Neural progenitor cell (in vitro differentiated cells): ENCODE data around the gene HSPA4. TPM values are rescaled to one million over a fixed set of nuclear protein-coding genes. Genes with fewer than 3 reads are reported as not detected.

Experiments used
- DNase-seq: peaks from one replicate; pipeline ENCODE4 v3.0.0-alpha.2; 2016; ENCODE audit warnings: low spot score
- H2AFZ ChIP-seq: fragments of 200-600 bp; sonication (generic); replicated peaks from 2 replicates; pipeline ENCODE4 v1.6.1; 2016; ENCODE audit warnings: antibody characterized with exemption
- H3F3A ChIP-seq: fragments of 200-600 bp; sonication (generic); 2 replicates; pipeline ENCODE4 v1.6.1; 2016; ENCODE audit warnings: antibody characterized with exemption, low read depth
- H3K27ac ChIP-seq: fragments of 200-600 bp; sonication (generic); 2 replicates; pipeline ENCODE4 v1.5.1; 2016; ENCODE audit warnings: mild to moderate bottlenecking
- H3K27me3 ChIP-seq: fragments of 200-600 bp; sonication (generic); 2 replicates; pipeline ENCODE4 v1.6.1; 2016; ENCODE audit warnings: mild to moderate bottlenecking, moderate library complexity
- H3K36me3 ChIP-seq: fragments of 200-600 bp; sonication (generic); 2 replicates; pipeline ENCODE4 v1.5.1; 2016
- H3K4me1 ChIP-seq: fragments of 200-600 bp; sonication (generic); 2 replicates; pipeline ENCODE4 v1.6.1; 2016; ENCODE audit warnings: mixed run types
- H3K4me2 ChIP-seq: fragments of 200-600 bp; sonication (generic); 2 replicates; pipeline ENCODE4 v1.6.1; 2016
- H3K4me3 ChIP-seq: fragments of 200-600 bp; sonication (generic); 2 replicates; pipeline ENCODE4 v1.5.1; 2016
- H3K79me2 ChIP-seq: fragments of 200-600 bp; sonication (generic); 2 replicates; pipeline ENCODE4 v1.6.1; 2016; ENCODE audit warnings: low read depth
- H3K9ac ChIP-seq: fragments of 200-600 bp; sonication (generic); 2 replicates; pipeline ENCODE4 v1.6.1; 2016
- H3K9me3 ChIP-seq: fragments of 200-600 bp; sonication (generic); 2 replicates; pipeline ENCODE4 v1.5.1; 2016; ENCODE audit warnings: low read depth
- H4K20me1 ChIP-seq: fragments of 200-600 bp; sonication (generic); 2 replicates; pipeline ENCODE4 v1.6.1; 2016; ENCODE audit warnings: low read depth
- H3K27ac Mint-ChIP-seq: 3 replicates; pipeline ENCODE4 v1.8.0; 2021; ENCODE audit warnings: mixed read lengths
- H3K27me3 Mint-ChIP-seq: 2 replicates; pipeline ENCODE4 v1.8.0; 2022; ENCODE audit warnings: low read depth, mild to moderate bottlenecking, inconsistent platforms, moderate library complexity, mixed read lengths; ENCODE audit not compliant: insufficient read depth
- H3K36me3 Mint-ChIP-seq: 3 replicates; pipeline ENCODE4 v1.8.0; 2021; ENCODE audit warnings: mixed read lengths
- H3K4me1 Mint-ChIP-seq: 3 replicates; pipeline ENCODE4 v1.8.0; 2021; ENCODE audit warnings: mixed read lengths
- H3K4me3 Mint-ChIP-seq: 3 replicates; pipeline ENCODE4 v1.8.0; 2021; ENCODE audit warnings: mild to moderate bottlenecking, moderate library complexity, mixed read lengths
- H3K9me3 Mint-ChIP-seq: 3 replicates; pipeline ENCODE4 v1.8.0; 2020; ENCODE audit warnings: mixed read lengths
- EZH2 ChIP-seq: fragments of 200-600 bp; sonication (generic); IDR thresholded peaks from 2 replicates; pipeline ENCODE4 v1.6.1; 2017; ENCODE audit warnings: antibody characterized with exemption, mild to moderate bottlenecking, moderate library complexity
- EZH2phosphoT487 ChIP-seq: fragments of 200-600 bp; sonication (generic); IDR thresholded peaks from 2 replicates; pipeline ENCODE4 v1.6.1; 2017; ENCODE audit warnings: antibody characterized with exemption
- total RNA-seq: library from RNA; depleted of rRNA; stranded (reverse); fragments of >200 nt; gene quantifications from 2 replicates; pipeline ENCODE4 v1.2.3, GENCODE V29; 2015; ENCODE audit warnings: low replicate concordance
- TF ChIP-seq, protein P1 (sequence below): fragments of 200-600 bp; sonication (generic); IDR thresholded peaks from 2 replicates; pipeline ENCODE4 v1.5.1; 2017; ENCODE audit warnings: antibody characterized with exemption, mild to moderate bottlenecking

The HSPA4 gene
- total RNA-seq, 1 donor from 2014 or later, result 232 TPM

GRCh38 chr5:133124891-133125290 is 73.1 kb downstream of the HSPA4 start:
- Histone ChIP-seq H3K27ac (no peak overlapping the region), H3K4me1 (no peaks in the 10 kb centered on the region), H3K27me3 (no peaks in the 10 kb centered on the region), H3F3A (no peaks in the 10 kb centered on the region), H3K36me3 (no peaks in the 10 kb centered on the region), H3K79me2 (no peaks in the 10 kb centered on the region), H3K9ac (no peak overlapping the region), H2AFZ (no peak overlapping the region), H3K4me2 (no peak overlapping the region), H4K20me1 (no peaks in the 10 kb centered on the region), H3K4me3 (no peak overlapping the region), H3K9me3 (no peaks in the 10 kb centered on the region)
- TF ChIP-seq EZH2phosphoT487 (no peak), EZH2 (no peak)
- TF ChIP-seq, protein P1, sequence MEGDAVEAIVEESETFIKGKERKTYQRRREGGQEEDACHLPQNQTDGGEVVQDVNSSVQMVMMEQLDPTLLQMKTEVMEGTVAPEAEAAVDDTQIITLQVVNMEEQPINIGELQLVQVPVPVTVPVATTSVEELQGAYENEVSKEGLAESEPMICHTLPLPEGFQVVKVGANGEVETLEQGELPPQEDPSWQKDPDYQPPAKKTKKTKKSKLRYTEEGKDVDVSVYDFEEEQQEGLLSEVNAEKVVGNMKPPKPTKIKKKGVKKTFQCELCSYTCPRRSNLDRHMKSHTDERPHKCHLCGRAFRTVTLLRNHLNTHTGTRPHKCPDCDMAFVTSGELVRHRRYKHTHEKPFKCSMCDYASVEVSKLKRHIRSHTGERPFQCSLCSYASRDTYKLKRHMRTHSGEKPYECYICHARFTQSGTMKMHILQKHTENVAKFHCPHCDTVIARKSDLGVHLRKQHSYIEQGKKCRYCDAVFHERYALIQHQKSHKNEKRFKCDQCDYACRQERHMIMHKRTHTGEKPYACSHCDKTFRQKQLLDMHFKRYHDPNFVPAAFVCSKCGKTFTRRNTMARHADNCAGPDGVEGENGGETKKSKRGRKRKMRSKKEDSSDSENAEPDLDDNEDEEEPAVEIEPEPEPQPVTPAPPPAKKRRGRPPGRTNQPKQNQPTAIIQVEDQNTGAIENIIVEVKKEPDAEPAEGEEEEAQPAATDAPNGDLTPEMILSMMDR, result no peak
- H3K27me3 Mint-ChIP-seq, result peaks cover 5% of the 10 kb centered on the region
- no peak overlapping the region for H3K27ac Mint-ChIP-seq
- H3K36me3 Mint-ChIP-seq, result no peaks in the 10 kb centered on the region
- H3K4me1 Mint-ChIP-seq, result peaks cover 2% of the 10 kb centered on the region
- H3K4me3 Mint-ChIP-seq, result no peak overlapping the region
- no peak for DNase-seq
- H3K9me3 Mint-ChIP-seq, result no peaks in the 10 kb centered on the region

- H3K4me1 ChIP-seq, result no peaks in the 10 kb centered on the region
- H3K9me3 ChIP-seq, result no peaks in the 10 kb centered on the region
- H3K27me3 ChIP-seq, result no peaks in the 10 kb centered on the region
- no peaks in the 10 kb centered on the region for H4K20me1 ChIP-seq
- no peaks in the 10 kb centered on the region for H3K36me3 Mint-ChIP-seq
- H3F3A ChIP-seq, result no peaks in the 10 kb centered on the region
- no peak for DNase-seq
- no peak overlapping the region for H2AFZ ChIP-seq
- no peak for TF ChIP-seq EZH2
- no peak for TF ChIP-seq EZH2phosphoT487
- TF ChIP-seq, protein P1, result no peak
- H3K36me3 ChIP-seq, result no peaks in the 10 kb centered on the region
- H3K4me1 Mint-ChIP-seq, result peaks cover 2% of the 10 kb centered on the region
- H3K9me3 Mint-ChIP-seq, result no peaks in the 10 kb centered on the region
- H3K4me3 Mint-ChIP-seq, result no peak overlapping the region
- no peak overlapping the region for H3K27ac Mint-ChIP-seq
- no peak overlapping the region for H3K9ac ChIP-seq
- H3K27me3 Mint-ChIP-seq, result peaks cover 4% of the 10 kb centered on the region
- H3K27ac ChIP-seq, result no peak overlapping the region
- no peak overlapping the region for H3K4me3 ChIP-seq
- H3K4me2 ChIP-seq, result no peak overlapping the region
- H3K79me2 ChIP-seq, result no peaks in the 10 kb centered on the region
Measured at GRCh38 chr5:133128066-133128465, 76.3 kb downstream of the HSPA4 start.

DNA sequence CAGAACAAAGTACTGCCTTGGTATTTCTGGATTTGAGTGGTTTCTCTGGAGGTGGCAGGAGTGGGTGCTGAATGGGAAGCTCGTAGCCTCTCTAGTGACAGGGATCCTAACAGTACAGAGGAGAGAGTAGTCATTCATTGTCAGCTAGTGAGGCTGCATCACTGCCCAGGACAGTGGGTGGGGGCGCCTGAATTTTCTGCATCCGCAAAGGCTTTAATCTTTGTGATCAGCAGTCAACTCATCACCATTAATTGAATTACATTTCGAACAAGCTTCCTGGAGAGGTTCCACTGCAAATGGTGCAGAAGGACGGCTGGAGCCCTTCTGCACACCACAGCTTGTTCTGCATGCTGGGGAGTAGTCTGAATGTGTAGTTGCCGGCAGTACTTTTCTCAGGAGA is 77.5 kb downstream of the HSPA4 start:
- Histone ChIP-seq H3K4me2 (no peak overlapping the region), H3K27ac (no peak overlapping the region), H3K27me3 (no peaks in the 10 kb centered on the region), H3F3A (no peaks in the 10 kb centered on the region), H3K9ac (no peak overlapping the region), H3K9me3 (no peaks in the 10 kb centered on the region), H3K79me2 (no peaks in the 10 kb centered on the region), H3K4me1 (no peaks in the 10 kb centered on the region), H2AFZ (no peak overlapping the region), H3K4me3 (no peak overlapping the region), H4K20me1 (no peaks in the 10 kb centered on the region), H3K36me3 (no peaks in the 10 kb centered on the region)
- Mint-ChIP-seq H3K9me3 (no peaks in the 10 kb centered on the region), H3K27ac (no peak overlapping the region), H3K27me3 (peaks cover 2% of the 10 kb centered on the region), H3K4me1 (peaks cover 2% of the 10 kb centered on the region), H3K36me3 (no peaks in the 10 kb centered on the region), H3K4me3 (no peak overlapping the region)
- DNase-seq, result no peak
- TF ChIP-seq EZH2, result no peak
- TF ChIP-seq, protein P1, result no peak
- no peak for TF ChIP-seq EZH2phosphoT487

- no peak overlapping the region for H3K4me3 ChIP-seq
- no peaks in the 10 kb centered on the region for H4K20me1 ChIP-seq
- no peak overlapping the region for H3K27ac ChIP-seq
- H3K4me1 Mint-ChIP-seq, result peaks cover 2% of the 10 kb centered on the region
- H3K27ac Mint-ChIP-seq, result no peak overlapping the region
- no peak overlapping the region for H3K4me3 Mint-ChIP-seq
- TF ChIP-seq EZH2 (no peak), EZH2phosphoT487 (no peak)
- TF ChIP-seq, protein P1, result no peak
- H3K4me1 ChIP-seq, result no peaks in the 10 kb centered on the region
- H3K4me2 ChIP-seq, result no peak overlapping the region
- no peaks in the 10 kb centered on the region for H3K27me3 ChIP-seq
- H3K9ac ChIP-seq, result no peak overlapping the region
- H3K9me3 Mint-ChIP-seq, result no peaks in the 10 kb centered on the region
- H3K79me2 ChIP-seq, result no peaks in the 10 kb centered on the region
- no peaks in the 10 kb centered on the region for H3K9me3 ChIP-seq
- DNase-seq, result no peak
- peak overlapping the region; percentile 45 for H2AFZ ChIP-seq
- H3K36me3 ChIP-seq, result no peaks in the 10 kb centered on the region
- H3K27me3 Mint-ChIP-seq, result peaks cover 2% of the 10 kb centered on the region
- H3K36me3 Mint-ChIP-seq, result no peaks in the 10 kb centered on the region
- no peaks in the 10 kb centered on the region for H3F3A ChIP-seq
Measured at GRCh38 chr5:133129950-133130349, 78.1 kb downstream of the HSPA4 start.
